ENCODE measurements around the gene SLCO1B3. TPM values are rescaled to one million over a fixed set of nuclear protein-coding genes. Genes with fewer than 3 reads are reported as not detected.

Gene SLCO1B3
- total and polyA plus RNA-seq, 2 of the 8 experiments (the other 6 are each of a cell fraction or from before 2014, with no cell fraction given) = not detected

DNA sequence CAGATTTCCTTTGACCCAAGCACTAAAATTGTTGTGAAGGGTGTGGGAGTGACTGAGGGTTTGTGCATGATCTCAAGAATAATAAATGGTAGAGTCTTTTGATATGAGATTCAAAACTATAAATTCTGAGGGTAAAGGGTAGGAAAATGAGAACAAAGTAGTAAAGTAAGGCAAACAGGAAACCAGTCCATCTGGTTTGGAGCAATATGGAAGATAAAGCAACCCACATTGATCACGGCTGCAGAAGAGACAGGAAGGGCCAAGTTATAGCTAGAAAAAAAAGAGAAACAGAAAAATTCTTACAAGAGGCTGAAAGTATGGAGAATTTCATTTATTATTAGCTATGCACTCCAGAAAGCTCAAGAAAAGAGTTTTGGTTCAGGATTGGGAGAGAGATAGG is 4.6 kb upstream of the SLCO1B3 start (continued):
- TF ChIP-seq, protein P1, sequence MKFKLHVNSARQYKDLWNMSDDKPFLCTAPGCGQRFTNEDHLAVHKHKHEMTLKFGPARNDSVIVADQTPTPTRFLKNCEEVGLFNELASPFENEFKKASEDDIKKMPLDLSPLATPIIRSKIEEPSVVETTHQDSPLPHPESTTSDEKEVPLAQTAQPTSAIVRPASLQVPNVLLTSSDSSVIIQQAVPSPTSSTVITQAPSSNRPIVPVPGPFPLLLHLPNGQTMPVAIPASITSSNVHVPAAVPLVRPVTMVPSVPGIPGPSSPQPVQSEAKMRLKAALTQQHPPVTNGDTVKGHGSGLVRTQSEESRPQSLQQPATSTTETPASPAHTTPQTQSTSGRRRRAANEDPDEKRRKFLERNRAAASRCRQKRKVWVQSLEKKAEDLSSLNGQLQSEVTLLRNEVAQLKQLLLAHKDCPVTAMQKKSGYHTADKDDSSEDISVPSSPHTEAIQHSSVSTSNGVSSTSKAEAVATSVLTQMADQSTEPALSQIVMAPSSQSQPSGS (IDR thresholded peaks at IDR 0.05; ENCODE audit: low read length) = no peak
- no peak for TF ChIP-seq SIRT6 (IDR thresholded peaks at IDR 0.05; ENCODE audit: low read length)
- TF ChIP-seq NANOG (IDR thresholded peaks at IDR 0.05; ENCODE audit: insufficient read depth, low read depth, low read length, poor library complexity, severe bottlenecking) = no peak
- TF ChIP-seq, protein P2, sequence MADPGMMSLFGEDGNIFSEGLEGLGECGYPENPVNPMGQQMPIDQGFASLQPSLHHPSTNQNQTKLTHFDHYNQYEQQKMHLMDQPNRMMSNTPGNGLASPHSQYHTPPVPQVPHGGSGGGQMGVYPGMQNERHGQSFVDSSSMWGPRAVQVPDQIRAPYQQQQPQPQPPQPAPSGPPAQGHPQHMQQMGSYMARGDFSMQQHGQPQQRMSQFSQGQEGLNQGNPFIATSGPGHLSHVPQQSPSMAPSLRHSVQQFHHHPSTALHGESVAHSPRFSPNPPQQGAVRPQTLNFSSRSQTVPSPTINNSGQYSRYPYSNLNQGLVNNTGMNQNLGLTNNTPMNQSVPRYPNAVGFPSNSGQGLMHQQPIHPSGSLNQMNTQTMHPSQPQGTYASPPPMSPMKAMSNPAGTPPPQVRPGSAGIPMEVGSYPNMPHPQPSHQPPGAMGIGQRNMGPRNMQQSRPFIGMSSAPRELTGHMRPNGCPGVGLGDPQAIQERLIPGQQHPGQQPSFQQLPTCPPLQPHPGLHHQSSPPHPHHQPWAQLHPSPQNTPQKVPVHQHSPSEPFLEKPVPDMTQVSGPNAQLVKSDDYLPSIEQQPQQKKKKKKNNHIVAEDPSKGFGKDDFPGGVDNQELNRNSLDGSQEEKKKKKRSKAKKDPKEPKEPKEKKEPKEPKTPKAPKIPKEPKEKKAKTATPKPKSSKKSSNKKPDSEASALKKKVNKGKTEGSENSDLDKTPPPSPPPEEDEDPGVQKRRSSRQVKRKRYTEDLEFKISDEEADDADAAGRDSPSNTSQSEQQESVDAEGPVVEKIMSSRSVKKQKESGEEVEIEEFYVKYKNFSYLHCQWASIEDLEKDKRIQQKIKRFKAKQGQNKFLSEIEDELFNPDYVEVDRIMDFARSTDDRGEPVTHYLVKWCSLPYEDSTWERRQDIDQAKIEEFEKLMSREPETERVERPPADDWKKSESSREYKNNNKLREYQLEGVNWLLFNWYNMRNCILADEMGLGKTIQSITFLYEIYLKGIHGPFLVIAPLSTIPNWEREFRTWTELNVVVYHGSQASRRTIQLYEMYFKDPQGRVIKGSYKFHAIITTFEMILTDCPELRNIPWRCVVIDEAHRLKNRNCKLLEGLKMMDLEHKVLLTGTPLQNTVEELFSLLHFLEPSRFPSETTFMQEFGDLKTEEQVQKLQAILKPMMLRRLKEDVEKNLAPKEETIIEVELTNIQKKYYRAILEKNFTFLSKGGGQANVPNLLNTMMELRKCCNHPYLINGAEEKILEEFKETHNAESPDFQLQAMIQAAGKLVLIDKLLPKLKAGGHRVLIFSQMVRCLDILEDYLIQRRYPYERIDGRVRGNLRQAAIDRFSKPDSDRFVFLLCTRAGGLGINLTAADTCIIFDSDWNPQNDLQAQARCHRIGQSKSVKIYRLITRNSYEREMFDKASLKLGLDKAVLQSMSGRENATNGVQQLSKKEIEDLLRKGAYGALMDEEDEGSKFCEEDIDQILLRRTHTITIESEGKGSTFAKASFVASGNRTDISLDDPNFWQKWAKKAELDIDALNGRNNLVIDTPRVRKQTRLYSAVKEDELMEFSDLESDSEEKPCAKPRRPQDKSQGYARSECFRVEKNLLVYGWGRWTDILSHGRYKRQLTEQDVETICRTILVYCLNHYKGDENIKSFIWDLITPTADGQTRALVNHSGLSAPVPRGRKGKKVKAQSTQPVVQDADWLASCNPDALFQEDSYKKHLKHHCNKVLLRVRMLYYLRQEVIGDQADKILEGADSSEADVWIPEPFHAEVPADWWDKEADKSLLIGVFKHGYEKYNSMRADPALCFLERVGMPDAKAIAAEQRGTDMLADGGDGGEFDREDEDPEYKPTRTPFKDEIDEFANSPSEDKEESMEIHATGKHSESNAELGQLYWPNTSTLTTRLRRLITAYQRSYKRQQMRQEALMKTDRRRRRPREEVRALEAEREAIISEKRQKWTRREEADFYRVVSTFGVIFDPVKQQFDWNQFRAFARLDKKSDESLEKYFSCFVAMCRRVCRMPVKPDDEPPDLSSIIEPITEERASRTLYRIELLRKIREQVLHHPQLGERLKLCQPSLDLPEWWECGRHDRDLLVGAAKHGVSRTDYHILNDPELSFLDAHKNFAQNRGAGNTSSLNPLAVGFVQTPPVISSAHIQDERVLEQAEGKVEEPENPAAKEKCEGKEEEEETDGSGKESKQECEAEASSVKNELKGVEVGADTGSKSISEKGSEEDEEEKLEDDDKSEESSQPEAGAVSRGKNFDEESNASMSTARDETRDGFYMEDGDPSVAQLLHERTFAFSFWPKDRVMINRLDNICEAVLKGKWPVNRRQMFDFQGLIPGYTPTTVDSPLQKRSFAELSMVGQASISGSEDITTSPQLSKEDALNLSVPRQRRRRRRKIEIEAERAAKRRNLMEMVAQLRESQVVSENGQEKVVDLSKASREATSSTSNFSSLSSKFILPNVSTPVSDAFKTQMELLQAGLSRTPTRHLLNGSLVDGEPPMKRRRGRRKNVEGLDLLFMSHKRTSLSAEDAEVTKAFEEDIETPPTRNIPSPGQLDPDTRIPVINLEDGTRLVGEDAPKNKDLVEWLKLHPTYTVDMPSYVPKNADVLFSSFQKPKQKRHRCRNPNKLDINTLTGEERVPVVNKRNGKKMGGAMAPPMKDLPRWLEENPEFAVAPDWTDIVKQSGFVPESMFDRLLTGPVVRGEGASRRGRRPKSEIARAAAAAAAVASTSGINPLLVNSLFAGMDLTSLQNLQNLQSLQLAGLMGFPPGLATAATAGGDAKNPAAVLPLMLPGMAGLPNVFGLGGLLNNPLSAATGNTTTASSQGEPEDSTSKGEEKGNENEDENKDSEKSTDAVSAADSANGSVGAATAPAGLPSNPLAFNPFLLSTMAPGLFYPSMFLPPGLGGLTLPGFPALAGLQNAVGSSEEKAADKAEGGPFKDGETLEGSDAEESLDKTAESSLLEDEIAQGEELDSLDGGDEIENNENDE (IDR thresholded peaks at IDR 0.05; ENCODE audit: insufficient replicate concordance, low read length) = no peak

Data from H1 (cell line).